CD4-positive, alpha-beta T cell treated with Interleukin-2 at 100 ng/mL for 4 hours (primary cell): ENCODE measurements around the gene P3H2.

Experiments
- DNase-seq: peaks from one replicate; pipeline ENCODE4 v3.0.0-alpha.2; 2020; ENCODE audit warnings: low spot score

The P3H2 gene

GRCh38 chr3:190125436-190126068 lies 4.9 kb upstream of the P3H2 start:
- no peak for DNase-seq

GRCh38 chr3:190124067-190124466 lies 3.4 kb upstream of the P3H2 start:
- no peak for DNase-seq

GRCh38 chr3:190122198-190122771 lies 1.6 kb upstream of the P3H2 start:
- no peak for DNase-seq

GRCh38 chr3:190121383-190121782 lies 686 bp upstream of the P3H2 start:
- DNase-seq: no peak

GRCh38 chr3:190121061-190121377 lies 322 bp upstream of the P3H2 start:
- no peak for DNase-seq

GRCh38 chr3:190119461-190120268 lies 1.0 kb downstream of the P3H2 start:
- no peak for DNase-seq

GRCh38 chr3:190118438-190118837 lies 2.3 kb downstream of the P3H2 start:
- DNase-seq: no peak

- DNase-seq: no peak
These were observed 2.7 kb downstream of the P3H2 start for GRCh38 chr3:190117981-190118380.

- no peak for DNase-seq
These were observed 4.1 kb downstream of the P3H2 start for GRCh38 chr3:190116551-190117067.

GRCh38 chr3:190110826-190111225 lies 9.9 kb downstream of the P3H2 start:
- DNase-seq: no peak

GRCh38 chr3:190109441-190109840 lies 11.3 kb downstream of the P3H2 start:
- no peak for DNase-seq

GRCh38 chr3:190108804-190109203 lies 11.9 kb downstream of the P3H2 start:
- DNase-seq: no peak

- DNase-seq: no peak
These were observed 14.8 kb downstream of the P3H2 start for GRCh38 chr3:190105876-190106275.

GRCh38 chr3:190101320-190102011 lies 19.2 kb downstream of the P3H2 start:
- no peak for DNase-seq

- no peak for DNase-seq
These were observed 21.6 kb downstream of the P3H2 start for GRCh38 chr3:190099099-190099498.

- DNase-seq: no peak
These were observed 23.1 kb downstream of the P3H2 start for GRCh38 chr3:190097617-190098016.

GRCh38 chr3:190097025-190097424 lies 23.7 kb downstream of the P3H2 start:
- DNase-seq: no peak

GRCh38 chr3:190096345-190096744 lies 24.4 kb downstream of the P3H2 start:
- DNase-seq: no peak

GRCh38 chr3:190094160-190094718 lies 26.5 kb downstream of the P3H2 start:
- no peak for DNase-seq

GRCh38 chr3:190092250-190092649 lies 28.4 kb downstream of the P3H2 start:
- DNase-seq: no peak

- DNase-seq: no peak
These were observed 31.0 kb downstream of the P3H2 start for GRCh38 chr3:190089711-190090110.

- DNase-seq: no peak
These were observed 31.8 kb downstream of the P3H2 start for GRCh38 chr3:190088890-190089289.
